Right renal pelvis (tissue), 4 donors: ENCODE data around the gene CRABP1. TPM values are rescaled to one million over a fixed set of nuclear protein-coding genes. Genes with fewer than 3 reads are reported as not detected.

Experiments used
- DNase-seq, 4 donors: peaks; one replicate each; pipeline ENCODE4 v3.0.0-alpha.2; 2013; ENCODE audit warnings: low read depth in 4 of 4, low spot score in 3 of 4, missing footprints in 1 of 4
- polyA plus RNA-seq, 4 donors: library from polyadenylated mRNA; unstranded; fragments of 120-200 nt; gene quantifications; one replicate each; pipeline ENCODE4 v1.2.1, GENCODE V29; 2013; ENCODE audit not compliant: insufficient read length in 4 of 4

The CRABP1 gene
- polyA plus RNA-seq, 4 donors: 57.5 to 72.9 (median 60.6) TPM

GRCh38 chr15:78397382-78397781 is 57.2 kb downstream of the CRABP1 start:
- no peak for DNase-seq

Other genes with a start within 250 kb of the CRABP1 start
- under 1 TPM; 0.30 to 0.65 (median 0.50) TPM for gene SH2D7, start 247.8 kb upstream of the CRABP1 start, polyA plus RNA-seq
- gene CIB2, start 208.9 kb upstream of the CRABP1 start, polyA plus RNA-seq: 10 to 100 TPM; 25.7 to 39.1 (median 30.3) TPM
- 10 to 100 TPM; 50.9 to 62.7 (median 53.7) TPM for gene IDH3A, start 191.0 kb upstream of the CRABP1 start, polyA plus RNA-seq
- under 1 TPM; 0.55 to 0.96 (median 0.80) TPM for gene ACSBG1, start 105.8 kb upstream of the CRABP1 start, polyA plus RNA-seq
- 10 to 100 TPM; 21.2 to 26.5 (median 23.7) TPM for gene DNAJA4, start 75.8 kb upstream of the CRABP1 start, polyA plus RNA-seq
- 100 to 1,000 TPM in 2 of 4 donors, 10 to 100 TPM in 2; 97.3 to 105 (median 99.3) TPM for gene SKIC8, start 40.7 kb upstream of the CRABP1 start, polyA plus RNA-seq
- gene IREB2, start 97.9 kb downstream of the CRABP1 start, polyA plus RNA-seq: 10 to 100 TPM; 57.4 to 70.6 (median 67.6) TPM
- gene HYKK, start 167.2 kb downstream of the CRABP1 start, polyA plus RNA-seq: 10 to 100 TPM in 1 of 4 donors, 1 to 10 TPM in 3; 7.0 to 10.3 (median 7.8) TPM
- 100 to 1,000 TPM; 263 to 294 (median 288) TPM for gene PSMA4, start 200.1 kb downstream of the CRABP1 start, polyA plus RNA-seq
- gene CHRNA5, start 225.2 kb downstream of the CRABP1 start, polyA plus RNA-seq: 10 to 100 TPM in 1 of 4 donors, 1 to 10 TPM in 3; 5.8 to 11.1 (median 8.1) TPM